GM12878 (cell line): ENCODE results near the gene TCEAL1. TPM values are rescaled to one million over a fixed set of nuclear protein-coding genes. Genes with fewer than 3 reads are reported as not detected.

Experiments
- ATAC-seq: fragments of 200-7000 bp; cut with Tn5 transposase; 3 replicates; pipeline ENCODE4 v1.9.1; 2020; ENCODE audit warnings: mild to moderate bottlenecking, moderate library complexity
- BruUV-seq: library from RNA; stranded (reverse); fragments of 400-500 nt; replicated peaks from 2 replicates; lab custom pipeline; 2021; lab: Mats Ljungman, UMichigan
- CTCF ChIA-PET: fragments of 300-600 bp; sonication (Branson Sonifier 250); formaldehyde crosslinking; extraction: SDS; loops from one replicate; lab custom pipeline; 2021; ENCODE audit warnings: inconsistent platforms; lab: Yijun Ruan, JAX
- POLR2A ChIA-PET: fragments of 350-600 bp; formaldehyde crosslinking; extraction: SDS; loops from one replicate; lab custom pipeline; 2021; ENCODE audit warnings: inconsistent platforms; lab: Charles Lee
- RAD21 ChIA-PET: fragments of 300-600 bp; sonication (Branson Sonifier 250); formaldehyde crosslinking; loops from one replicate; lab custom pipeline; 2023; ENCODE audit warnings: antibody characterized with exemption; ENCODE audit not compliant: unreplicated experiment; lab: Charles Lee
- SMC1A ChIA-PET: fragments of 300-600 bp; sonication (Branson Sonifier 250); formaldehyde crosslinking; loops from one replicate; lab custom pipeline; 2023; ENCODE audit not compliant: unreplicated experiment, uncharacterized antibody; lab: Charles Lee
- DNase-seq: peaks from one replicate; pipeline ENCODE4 v3.0.0-alpha.2; 2011; ENCODE audit warnings: low read depth, low spot score
- FAIRE-seq: peaks from 3 replicates; lab custom pipeline; 2011; peaks lifted over from hg19 to GRCh38; lab: Jason Lieb, UNC
- H2AFZ ChIP-seq: 2 replicates; pipeline ENCODE4 v1.6.0; 2011; ENCODE audit warnings: low read depth, low read length, control low read depth; ENCODE audit not compliant: control insufficient read depth
- H3K27ac ChIP-seq: 2 replicates; pipeline ENCODE4 v1.5.1; 2011; ENCODE audit warnings: control low read depth; ENCODE audit not compliant: control insufficient read depth, insufficient read depth
- H3K27me3 ChIP-seq, 2 experiments: replicated peaks in 1 of 2; 2 replicates each; pipeline versions ENCODE4 v1.6.0 to v1.6.1; 2011; ENCODE audit warnings: low read length in 1 of 2; ENCODE audit not compliant: control insufficient read depth in 2 of 2, insufficient read depth in 2 of 2
- H3K36me3 ChIP-seq, 2 experiments: 2 replicates each; pipeline ENCODE4 v1.5.1; 2011; ENCODE audit warnings: low read length in 1 of 2; ENCODE audit not compliant: control insufficient read depth in 2 of 2, insufficient read depth in 2 of 2
- H3K4me1 ChIP-seq: 2 replicates; pipeline ENCODE4 v1.6.1; 2011; ENCODE audit warnings: mild to moderate bottlenecking, low read length, moderate library complexity, mixed read lengths; ENCODE audit not compliant: control insufficient read depth, insufficient read depth
- H3K4me2 ChIP-seq: 2 replicates; pipeline ENCODE4 v1.6.0; 2011; ENCODE audit warnings: control low read depth; ENCODE audit not compliant: control insufficient read depth, insufficient read depth
- H3K4me3 ChIP-seq: fragments of 200-600 bp; sonication (generic); 2 replicates; pipeline ENCODE4 v1.5.1; 2016
- H3K79me2 ChIP-seq: 2 replicates; pipeline ENCODE4 v1.6.0; 2011; ENCODE audit warnings: low read length; ENCODE audit not compliant: control insufficient read depth, insufficient read depth
- H3K9ac ChIP-seq: 2 replicates; pipeline ENCODE4 v1.8.0; 2011; ENCODE audit warnings: low read length, control low read depth, mixed read lengths; ENCODE audit not compliant: control insufficient read depth, insufficient read depth
- H3K9me3 ChIP-seq: replicated peaks from 3 replicates; pipeline ENCODE4 v1.5.1; 2011; ENCODE audit warnings: mild to moderate bottlenecking, low read length; ENCODE audit not compliant: control insufficient read depth, insufficient read depth
- H4K20me1 ChIP-seq: 2 replicates; pipeline ENCODE4 v1.6.0; 2011; ENCODE audit not compliant: control insufficient read depth, insufficient read depth
- EGR1 ChIP-seq, 2 experiments: IDR thresholded peaks; 1 replicate in 1 of 2; 2 replicates in 1 of 2; pipeline ENCODE4 v1.6.1; 2011 to 2012; ENCODE audit warnings: low read depth in 2 of 2, low read length in 2 of 2, borderline replicate concordance in 1 of 2, mild to moderate bottlenecking in 1 of 2, moderate library complexity in 1 of 2
- HDGF ChIP-seq: fragments of 450-650 bp; IDR thresholded peaks from 2 replicates; pipeline ENCODE4 v1.6.1; 2016; ENCODE audit warnings: antibody characterized with exemption
- NFXL1 ChIP-seq: fragments of 450-650 bp; IDR thresholded peaks from 2 replicates; pipeline ENCODE4 v1.6.1; 2017; ENCODE audit warnings: antibody characterized with exemption, mild to moderate bottlenecking, borderline replicate concordance
- TCF12 ChIP-seq: IDR thresholded peaks from 2 replicates; pipeline ENCODE4 v1.6.1; 2011; ENCODE audit warnings: low read depth, mild to moderate bottlenecking, low read length
- WGBS: methylation state at CpG from one replicate; pipeline ENCODE4 v1.1.6; 2016; ENCODE audit warnings: low lambda C conversion rate; ENCODE audit not compliant: insufficient replicate concordance, insufficient coverage; ENCODE audit errors: missing lambda C conversion rate; 5-methylcytosine and 5-hydroxymethylcytosine counted together
- in situ Hi-C: fragments of 300-500 bp; cut with MboI; formaldehyde crosslinking; loops from 9 replicates; pipeline ENCODE4 v1.14.3; 2018; ENCODE audit warnings: mixed read lengths
- intact Hi-C: fragments of 100-400 bp; cut with micrococcal nuclease; formaldehyde crosslinking; loops from one replicate; pipeline ENCODE4 v1.14.2; 2022; ENCODE audit not compliant: unreplicated experiment
- polyA plus RNA-seq, 11 experiments: library from polyadenylated mRNA; depleted of rRNA in 4 of 11; unstranded in 6 of 11; stranded (reverse) in 5 of 11; fragments of >200 nt; fragmentation: Nextera tagmentation in 4 of 11; fragmentation: Illumina TruSeq in 1 of 11; extraction: Ambion mirVana in 4 of 11; extraction: Trizol in 1 of 11; gene quantifications; 1 replicate in 1 of 11; 2 replicates in 10 of 11; pipeline versions ENCODE4 v1.2.1 to v1.2.3, GENCODE V29; 2011 to 2016; ENCODE audit warnings: inconsistent platforms in 2 of 11, missing spikeins in 2 of 11, low read depth in 1 of 11
- total RNA-seq, 4 experiments: library from RNA; depleted of rRNA in 3 of 4; stranded (reverse); fragments of >200 nt in 3 of 4; fragmentation: Illumina TruSeq in 1 of 4; extraction: Trizol in 1 of 4; gene quantifications; 2 replicates each; pipeline versions ENCODE4 v1.2.1 to v1.2.3, GENCODE V29; 2013 to 2021
- TF ChIP-seq, protein P1 (sequence below): fragments of 450-650 bp; IDR thresholded peaks from 2 replicates; pipeline ENCODE4 v1.6.1; 2017; ENCODE audit warnings: mild to moderate bottlenecking, moderate library complexity
- TF ChIP-seq, protein P2 (sequence below): IDR thresholded peaks from 2 replicates; pipeline ENCODE4 v1.6.1; 2011; ENCODE audit warnings: mild to moderate bottlenecking, low read depth, low read length, moderate library complexity; ENCODE audit not compliant: insufficient replicate concordance
- TF ChIP-seq, protein P3 (sequence below): IDR thresholded peaks from 2 replicates; pipeline ENCODE4 v1.6.1; 2012; ENCODE audit warnings: low read depth, low read length, improper control_type of control experiment

TCEAL1 gene
- total and polyA plus RNA-seq, 10 of the 15 experiments (the other 5 are each of a cell fraction or from before 2014, with no cell fraction given) = 10.1 to 24.3 (median 17.8) TPM

DNA sequence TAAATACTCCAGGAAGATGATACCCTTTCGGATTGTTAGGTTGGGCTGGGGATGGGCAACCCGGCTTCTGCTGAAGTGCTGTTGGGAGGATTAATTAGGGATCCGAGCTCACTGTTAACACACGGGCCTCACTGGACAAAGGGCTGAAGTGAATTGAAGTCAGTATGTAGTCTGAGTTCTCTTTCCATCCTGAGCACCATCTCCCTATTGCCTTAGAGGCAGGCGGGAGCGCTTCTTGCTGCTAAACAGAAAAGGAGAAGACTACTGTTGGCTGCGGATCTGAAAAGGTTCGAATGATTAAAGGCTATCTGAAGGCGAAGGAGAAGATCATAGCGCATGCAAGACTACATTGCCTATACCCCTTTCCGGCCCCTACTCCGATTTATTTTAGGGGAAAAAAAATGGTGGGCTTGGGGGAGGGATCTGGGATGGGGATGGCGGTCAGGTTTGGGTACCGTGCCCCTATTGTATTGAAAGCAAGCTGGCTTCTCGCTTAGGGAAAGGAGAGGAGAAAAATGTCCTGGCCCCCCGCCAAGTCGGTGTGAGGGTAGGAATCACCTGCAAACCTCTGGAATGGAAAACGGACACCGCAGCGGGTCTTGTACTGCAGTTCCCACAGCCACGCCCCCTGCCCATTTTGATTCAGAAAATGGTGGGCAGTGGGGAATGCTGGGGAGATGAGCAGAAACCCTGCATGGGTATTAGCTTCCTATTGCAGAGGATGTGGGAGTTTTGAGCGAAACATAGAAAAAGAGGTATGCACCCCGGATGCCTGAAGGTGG is 35.4 kb downstream of the TCEAL1 start:
- H2AFZ ChIP-seq = no peak overlapping the region

More for the DNA sequence above, 35.4 kb downstream of the TCEAL1 start:
- Histone ChIP-seq H3K36me3 (no peaks in the 10 kb centered on the region), H4K20me1 (no peaks in the 10 kb centered on the region), H3K4me3 (no peak overlapping the region), H3K27me3 (no peaks in the 10 kb centered on the region; a peak in 1 of 4 replicates), H3K27ac (no peak overlapping the region), H3K9ac (no peak overlapping the region), H3K4me2 (no peak overlapping the region), H3K9me3 (no peaks in the 10 kb centered on the region), H3K79me2 (no peaks in the 10 kb centered on the region), H3K4me1 (no peaks in the 10 kb centered on the region)
- BruUV-seq = no TSS peak
- DNase-seq (no peak), ATAC-seq (no peak), FAIRE-seq (no peak)
- ChIA-PET RAD21 (interaction anchor here (1.2 kb wide), 1 partner anchor 21 kb away, joined by 3 read pairs; no protein-coding TSS in a partner anchor), POLR2A (no interaction called here), CTCF (interaction anchor here (0.6 to 1.2 kb wide), 3 partner anchors 46 to 931 kb away, joined by 3 to 5 read pairs (median 4); no protein-coding TSS in a partner anchor), SMC1A (interaction anchor here (1.0 kb wide), 2 partner anchors 33 to 131 kb away, joined by 4 read pairs; no protein-coding TSS in a partner anchor)
- 30% methylated on average over 22 of the region's 23 CpGs for WGBS
- in situ Hi-C loops = no loop called here
- intact Hi-C loops = no loop called here
- TF ChIP-seq EGR1 (IDR thresholded peaks at IDR 0.05; ENCODE audit: borderline replicate concordance in 1 of 2, low read depth in 2 of 2, low read length in 2 of 2) (no peak), HDGF (no peak), NFXL1 (no peak), TCF12 (no peak)
- TF ChIP-seq, protein P1, sequence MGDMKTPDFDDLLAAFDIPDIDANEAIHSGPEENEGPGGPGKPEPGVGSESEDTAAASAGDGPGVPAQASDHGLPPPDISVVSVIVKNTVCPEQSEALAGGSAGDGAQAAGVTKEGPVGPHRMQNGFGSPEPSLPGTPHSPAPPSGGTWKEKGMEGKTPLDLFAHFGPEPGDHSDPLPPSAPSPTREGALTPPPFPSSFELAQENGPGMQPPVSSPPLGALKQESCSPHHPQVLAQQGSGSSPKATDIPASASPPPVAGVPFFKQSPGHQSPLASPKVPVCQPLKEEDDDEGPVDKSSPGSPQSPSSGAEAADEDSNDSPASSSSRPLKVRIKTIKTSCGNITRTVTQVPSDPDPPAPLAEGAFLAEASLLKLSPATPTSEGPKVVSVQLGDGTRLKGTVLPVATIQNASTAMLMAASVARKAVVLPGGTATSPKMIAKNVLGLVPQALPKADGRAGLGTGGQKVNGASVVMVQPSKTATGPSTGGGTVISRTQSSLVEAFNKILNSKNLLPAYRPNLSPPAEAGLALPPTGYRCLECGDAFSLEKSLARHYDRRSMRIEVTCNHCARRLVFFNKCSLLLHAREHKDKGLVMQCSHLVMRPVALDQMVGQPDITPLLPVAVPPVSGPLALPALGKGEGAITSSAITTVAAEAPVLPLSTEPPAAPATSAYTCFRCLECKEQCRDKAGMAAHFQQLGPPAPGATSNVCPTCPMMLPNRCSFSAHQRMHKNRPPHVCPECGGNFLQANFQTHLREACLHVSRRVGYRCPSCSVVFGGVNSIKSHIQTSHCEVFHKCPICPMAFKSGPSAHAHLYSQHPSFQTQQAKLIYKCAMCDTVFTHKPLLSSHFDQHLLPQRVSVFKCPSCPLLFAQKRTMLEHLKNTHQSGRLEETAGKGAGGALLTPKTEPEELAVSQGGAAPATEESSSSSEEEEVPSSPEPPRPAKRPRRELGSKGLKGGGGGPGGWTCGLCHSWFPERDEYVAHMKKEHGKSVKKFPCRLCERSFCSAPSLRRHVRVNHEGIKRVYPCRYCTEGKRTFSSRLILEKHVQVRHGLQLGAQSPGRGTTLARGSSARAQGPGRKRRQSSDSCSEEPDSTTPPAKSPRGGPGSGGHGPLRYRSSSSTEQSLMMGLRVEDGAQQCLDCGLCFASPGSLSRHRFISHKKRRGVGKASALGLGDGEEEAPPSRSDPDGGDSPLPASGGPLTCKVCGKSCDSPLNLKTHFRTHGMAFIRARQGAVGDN = no peak
- TF ChIP-seq, protein P2, sequence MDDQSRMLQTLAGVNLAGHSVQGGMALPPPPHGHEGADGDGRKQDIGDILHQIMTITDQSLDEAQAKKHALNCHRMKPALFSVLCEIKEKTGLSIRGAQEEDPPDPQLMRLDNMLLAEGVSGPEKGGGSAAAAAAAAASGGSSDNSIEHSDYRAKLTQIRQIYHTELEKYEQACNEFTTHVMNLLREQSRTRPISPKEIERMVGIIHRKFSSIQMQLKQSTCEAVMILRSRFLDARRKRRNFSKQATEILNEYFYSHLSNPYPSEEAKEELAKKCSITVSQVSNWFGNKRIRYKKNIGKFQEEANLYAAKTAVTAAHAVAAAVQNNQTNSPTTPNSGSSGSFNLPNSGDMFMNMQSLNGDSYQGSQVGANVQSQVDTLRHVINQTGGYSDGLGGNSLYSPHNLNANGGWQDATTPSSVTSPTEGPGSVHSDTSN = no peak
- TF ChIP-seq, protein P3, sequence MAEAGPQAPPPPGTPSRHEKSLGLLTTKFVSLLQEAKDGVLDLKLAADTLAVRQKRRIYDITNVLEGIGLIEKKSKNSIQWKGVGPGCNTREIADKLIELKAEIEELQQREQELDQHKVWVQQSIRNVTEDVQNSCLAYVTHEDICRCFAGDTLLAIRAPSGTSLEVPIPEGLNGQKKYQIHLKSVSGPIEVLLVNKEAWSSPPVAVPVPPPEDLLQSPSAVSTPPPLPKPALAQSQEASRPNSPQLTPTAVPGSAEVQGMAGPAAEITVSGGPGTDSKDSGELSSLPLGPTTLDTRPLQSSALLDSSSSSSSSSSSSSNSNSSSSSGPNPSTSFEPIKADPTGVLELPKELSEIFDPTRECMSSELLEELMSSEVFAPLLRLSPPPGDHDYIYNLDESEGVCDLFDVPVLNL = no peak
